Measurements from ENCODE around the gene CSF1. TPM values are rescaled to one million over a fixed set of nuclear protein-coding genes. Genes with fewer than 3 reads are reported as not detected.

Gene CSF1
- total and polyA plus RNA-seq, 12 donors: 6.3 to 26.2 (median 13.0) TPM

DNA sequence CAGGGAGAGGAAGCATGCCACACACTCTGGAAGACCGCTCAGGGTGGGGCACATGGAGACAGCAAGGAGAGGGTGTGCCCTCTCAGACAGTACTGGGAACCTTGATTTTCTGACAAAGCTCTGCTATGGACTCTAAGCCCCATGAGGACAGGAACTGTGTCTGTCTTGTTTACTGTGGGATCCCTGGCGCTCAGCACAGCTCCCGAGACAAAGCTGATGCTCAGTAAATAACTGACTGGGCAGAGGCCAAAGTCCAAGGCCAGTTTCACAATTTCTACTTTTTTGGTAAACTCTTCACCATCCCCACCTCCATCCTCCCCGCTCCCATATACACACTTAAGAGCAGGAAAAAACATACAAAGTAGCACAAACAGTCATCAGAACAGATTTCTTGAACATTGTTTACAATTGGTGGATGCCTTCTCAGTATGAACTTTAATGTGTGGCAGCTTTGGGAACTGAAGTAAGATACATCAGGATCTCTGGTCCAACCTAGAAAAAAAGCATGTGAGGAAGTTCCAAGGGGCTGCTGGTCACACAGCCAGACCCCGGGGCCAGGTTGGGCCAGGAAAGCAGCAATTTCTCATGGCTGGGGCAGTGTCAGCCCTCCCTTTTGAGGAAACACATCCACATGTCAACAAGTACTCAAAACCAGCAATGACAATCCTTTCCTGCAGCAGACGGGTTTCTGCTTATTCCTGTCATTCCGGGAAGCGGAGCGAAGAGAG lies 68.3 kb downstream of the CSF1 start:
- DNase-seq: no peak

GRCh38 chr1:109979489-109980091 lies 68.9 kb downstream of the CSF1 start:
- TF ChIP-seq, protein P1, sequence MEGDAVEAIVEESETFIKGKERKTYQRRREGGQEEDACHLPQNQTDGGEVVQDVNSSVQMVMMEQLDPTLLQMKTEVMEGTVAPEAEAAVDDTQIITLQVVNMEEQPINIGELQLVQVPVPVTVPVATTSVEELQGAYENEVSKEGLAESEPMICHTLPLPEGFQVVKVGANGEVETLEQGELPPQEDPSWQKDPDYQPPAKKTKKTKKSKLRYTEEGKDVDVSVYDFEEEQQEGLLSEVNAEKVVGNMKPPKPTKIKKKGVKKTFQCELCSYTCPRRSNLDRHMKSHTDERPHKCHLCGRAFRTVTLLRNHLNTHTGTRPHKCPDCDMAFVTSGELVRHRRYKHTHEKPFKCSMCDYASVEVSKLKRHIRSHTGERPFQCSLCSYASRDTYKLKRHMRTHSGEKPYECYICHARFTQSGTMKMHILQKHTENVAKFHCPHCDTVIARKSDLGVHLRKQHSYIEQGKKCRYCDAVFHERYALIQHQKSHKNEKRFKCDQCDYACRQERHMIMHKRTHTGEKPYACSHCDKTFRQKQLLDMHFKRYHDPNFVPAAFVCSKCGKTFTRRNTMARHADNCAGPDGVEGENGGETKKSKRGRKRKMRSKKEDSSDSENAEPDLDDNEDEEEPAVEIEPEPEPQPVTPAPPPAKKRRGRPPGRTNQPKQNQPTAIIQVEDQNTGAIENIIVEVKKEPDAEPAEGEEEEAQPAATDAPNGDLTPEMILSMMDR (IDR thresholded peaks at IDR 0.05): no peak
- no peaks in the 10 kb centered on the region for H3K9me3 ChIP-seq
- ATAC-seq (no peak), DNase-seq (no peak)
- intact Hi-C loops (cut with DNase I): loop anchor here (5.0 to 10.0 kb wide), 13 partner anchors 47 to 435 kb away; partner anchors contain the start of genes GNAI3 (in 6 of the 10), CSF1 (in 4 of the 10) and GSTM4 (in 1 of the 10)
- no peak overlapping the region for H3K4me3 ChIP-seq
- H3K4me1 ChIP-seq: peaks cover 3 to 59% (median 35%) of the 10 kb centered on the region in 9 donors
- WGBS, 2 donors: 59 to 63% methylated on average over 5 of the region's 5 CpGs
- H3K36me3 ChIP-seq: no peaks in the 10 kb centered on the region
- H3K27me3 ChIP-seq: no peaks in the 10 kb centered on the region
- peak overlapping the region in 2 of 10 donors; percentile 16 to 58 for H3K27ac ChIP-seq

More for the DNA sequence above, 68.3 kb downstream of the CSF1 start:
- H3K4me3 ChIP-seq: no peak overlapping the region
- no peaks in the 10 kb centered on the region for H3K27me3 ChIP-seq
- H3K9me3 ChIP-seq: no peaks in the 10 kb centered on the region
- no peak for ATAC-seq
- TF ChIP-seq, protein P1 (IDR thresholded peaks at IDR 0.05): no peak
- peak overlapping the region in 5 of 10 donors; percentile 10 to 58 (median 20) for H3K27ac ChIP-seq
- 71 to 81% methylated on average over 9 of the region's 9 CpGs for WGBS, 2 donors
- H3K36me3 ChIP-seq: no peaks in the 10 kb centered on the region
- intact Hi-C loops (cut with DNase I): loop anchor here in 3 of 10 donors (5.0 to 10.0 kb wide), 3 partner anchors 47 to 67 kb away; partner anchors contain the start of gene CSF1 (in 1 of the 3)
- H3K4me1 ChIP-seq: peaks cover 3 to 55% (median 30%) of the 10 kb centered on the region in 9 donors

Other genes starting within 250 kb of the CSF1 start
- 10 to 100 TPM; 56.9 to 93.3 (median 68.1) TPM for gene GSTM2, start 242.8 kb upstream of the CSF1 start, total RNA-seq
- 100 to 1,000 TPM in 1 of 2 donors, 10 to 100 TPM in 1; 23.1 to 113 TPM for gene GSTM2, start 242.8 kb upstream of the CSF1 start, polyA plus RNA-seq
- gene GSTM1, start 223.0 kb upstream of the CSF1 start, total RNA-seq: 10 to 100 TPM in 6 of 10 donors, not detected in 4; 28.7 to 57.7 (median 36.9) TPM
- 10 to 100 TPM in 1 of 2 donors, under 1 TPM in 1; 0.19 to 39.6 TPM for gene GSTM1, start 223.0 kb upstream of the CSF1 start, polyA plus RNA-seq
- 1 to 10 TPM in 9 of 10 donors, under 1 TPM in 1; 0.93 to 3.2 (median 2.0) TPM for gene GSTM5, start 198.6 kb upstream of the CSF1 start, total RNA-seq
- gene GSTM5, start 198.6 kb upstream of the CSF1 start, polyA plus RNA-seq: 1 to 10 TPM in 1 of 2 donors, under 1 TPM in 1; 0.86 to 2.9 TPM
- gene GSTM3, start 169.8 kb upstream of the CSF1 start, total RNA-seq: 100 to 1,000 TPM in 5 of 10 donors, 10 to 100 TPM in 5; 51.8 to 289 (median 99.3) TPM
- 100 to 1,000 TPM in 1 of 2 donors, 10 to 100 TPM in 1; 49.0 to 129 TPM for gene GSTM3, start 169.8 kb upstream of the CSF1 start, polyA plus RNA-seq
- gene EPS8L3, start 146.9 kb upstream of the CSF1 start, total RNA-seq: under 1 TPM in 3 of 10 donors, not detected in 7; 0.49 to 0.61 (median 0.56) TPM
- gene EPS8L3, start 146.9 kb upstream of the CSF1 start, polyA plus RNA-seq: not detected
- 10 to 100 TPM; 39.2 to 58.9 (median 48.7) TPM for gene AHCYL1, start 73.9 kb downstream of the CSF1 start, total RNA-seq
- gene AHCYL1, start 73.9 kb downstream of the CSF1 start, polyA plus RNA-seq: 10 to 100 TPM; 21.9 to 24.2 TPM
- gene STRIP1, start 123.8 kb downstream of the CSF1 start, total RNA-seq: 10 to 100 TPM; 13.9 to 23.2 (median 18.9) TPM
- gene STRIP1, start 123.8 kb downstream of the CSF1 start, polyA plus RNA-seq: 10 to 100 TPM; 10.3 to 12.3 TPM
- gene ALX3, start 159.8 kb downstream of the CSF1 start, total RNA-seq: not detected
- under 1 TPM in 1 of 2 donors, not detected in 1; 0.04 TPM for gene ALX3, start 159.8 kb downstream of the CSF1 start, polyA plus RNA-seq
- not detected for gene UBL4B, start 201.6 kb downstream of the CSF1 start, total RNA-seq
- not detected for gene UBL4B, start 201.6 kb downstream of the CSF1 start, polyA plus RNA-seq
- under 1 TPM in 7 of 10 donors, not detected in 3; 0.06 to 0.45 (median 0.19) TPM for gene SLC6A17, start 239.6 kb downstream of the CSF1 start, total RNA-seq
- gene SLC6A17, start 239.6 kb downstream of the CSF1 start, polyA plus RNA-seq: under 1 TPM in 1 of 2 donors, not detected in 1; 0.09 TPM